Stimulated activated naive CD4-positive, alpha-beta T cell (primary cell): ENCODE measurements around the gene MBD2.
A peak's percentile ranks its signal among the peaks of the same experiment; 100 is the strongest.
"Not testable (repeated sequence)": the region's sequence is repeated elsewhere in the genome, so short reads cannot be mapped to it uniquely, and the experiment has no call there.

Source experiments
- DNase-seq, 6 experiments: peaks; one replicate each; lab custom pipeline; 2025; lab: John Stamatoyannopoulos, UW

MBD2 gene

DNA sequence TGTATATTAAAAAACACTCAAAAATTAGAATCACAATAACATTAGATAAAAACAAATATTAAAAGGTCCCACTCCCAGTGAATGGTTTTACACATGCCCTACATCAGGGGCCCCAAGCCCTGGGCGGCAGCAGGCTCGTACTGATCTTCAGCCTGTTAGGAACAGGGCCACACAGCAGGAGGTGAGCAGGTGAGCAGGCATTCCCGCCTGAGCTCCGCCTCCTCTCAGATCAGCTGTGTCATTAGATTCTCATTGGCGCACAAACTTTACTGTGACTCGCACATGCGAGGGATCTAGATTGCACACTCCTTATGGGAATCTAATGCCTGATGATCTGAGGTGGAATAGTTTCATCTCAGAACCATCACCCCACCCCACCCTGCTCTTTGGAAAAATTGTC lies 74.2 kb downstream of the MBD2 start:
- no peak for DNase-seq

DNA sequence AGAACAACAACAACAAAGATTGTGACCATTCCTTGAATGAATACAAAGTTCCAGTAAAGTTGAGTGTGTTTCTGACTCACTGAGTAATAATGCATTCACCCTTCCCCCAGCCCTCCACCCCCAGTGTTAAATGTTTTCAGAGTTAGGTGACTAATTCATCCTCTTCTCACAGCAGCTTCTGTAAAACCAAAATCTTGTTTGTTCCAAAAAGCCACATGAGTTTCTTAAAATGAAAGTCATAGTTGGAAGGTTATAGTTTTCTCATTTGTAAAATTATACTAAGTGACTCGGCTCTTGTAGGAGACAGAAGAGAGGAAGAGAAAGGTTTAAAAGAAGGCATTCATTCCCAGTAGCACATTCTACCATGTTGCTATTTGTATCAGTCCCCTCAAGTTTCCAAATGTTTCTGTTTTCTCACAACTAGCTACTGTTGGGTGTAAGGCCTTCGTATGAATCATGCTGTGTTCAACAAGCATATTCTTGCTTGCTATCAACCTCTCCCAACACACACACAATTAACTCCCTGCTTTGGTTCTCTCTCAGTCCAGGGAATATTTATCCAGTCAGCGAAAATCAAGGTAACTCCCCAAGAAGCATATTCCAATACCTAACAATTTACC lies 75.3 kb downstream of the MBD2 start:
- no peak for DNase-seq

DNA sequence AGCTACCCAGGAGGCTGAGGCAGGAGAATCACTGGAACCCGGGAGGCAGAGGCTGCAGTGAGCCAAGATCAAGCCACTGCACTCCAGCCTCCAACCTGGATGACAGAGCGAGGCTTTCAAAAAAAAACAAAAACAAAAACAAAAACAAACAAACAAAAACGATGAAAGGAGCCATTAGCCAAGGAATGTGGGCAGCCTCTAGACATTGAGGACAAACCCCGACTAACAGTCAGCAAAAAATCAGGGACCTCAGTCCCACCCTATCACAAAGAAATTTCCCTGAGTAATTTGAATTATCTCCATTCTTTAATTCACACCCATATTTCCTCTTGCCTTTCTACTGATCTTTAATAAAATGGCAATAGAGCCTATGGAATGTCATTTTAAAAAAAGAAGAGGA lies 75.8 kb downstream of the MBD2 start:
- no peak for DNase-seq

DNA sequence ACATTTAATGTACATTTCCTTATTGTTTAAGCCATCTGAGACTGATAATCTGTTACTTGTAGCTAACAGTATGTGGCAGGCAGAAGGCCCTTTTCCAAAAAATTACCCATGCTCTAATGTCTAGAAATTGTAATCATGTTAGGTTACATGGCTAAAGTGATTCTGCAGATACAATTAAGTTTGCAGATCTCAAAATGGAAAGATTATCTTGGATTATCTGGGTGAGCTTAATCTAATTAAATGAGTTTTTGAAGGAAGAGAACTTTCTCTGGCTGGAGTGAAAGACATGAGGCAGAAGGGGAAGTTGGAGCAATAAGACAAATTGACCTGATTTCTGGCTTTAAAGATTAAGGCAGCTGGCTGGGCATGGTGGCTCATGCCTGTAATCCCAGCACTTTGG lies 76.3 kb downstream of the MBD2 start:
- DNase-seq = no peak

DNA sequence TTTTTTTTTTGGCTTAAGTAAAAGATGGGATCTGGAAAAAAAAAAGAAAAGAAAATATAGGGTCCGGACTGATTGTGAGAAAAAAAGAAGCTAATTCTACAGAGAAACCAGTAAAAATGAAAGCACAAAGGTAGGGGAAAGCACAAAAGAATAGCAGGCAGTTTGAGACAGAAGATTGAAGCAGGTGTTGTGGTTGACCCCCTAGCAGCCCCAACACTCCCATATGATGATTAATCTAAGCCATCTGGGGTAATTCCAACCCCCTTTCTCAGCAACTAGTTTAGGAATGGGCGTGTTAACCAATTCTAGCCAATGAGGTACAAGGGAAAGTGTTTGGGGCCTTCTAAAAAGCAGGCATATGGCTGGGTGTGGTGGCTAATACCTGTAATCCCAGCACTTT lies 77.0 kb downstream of the MBD2 start:
- no peak for DNase-seq

DNA sequence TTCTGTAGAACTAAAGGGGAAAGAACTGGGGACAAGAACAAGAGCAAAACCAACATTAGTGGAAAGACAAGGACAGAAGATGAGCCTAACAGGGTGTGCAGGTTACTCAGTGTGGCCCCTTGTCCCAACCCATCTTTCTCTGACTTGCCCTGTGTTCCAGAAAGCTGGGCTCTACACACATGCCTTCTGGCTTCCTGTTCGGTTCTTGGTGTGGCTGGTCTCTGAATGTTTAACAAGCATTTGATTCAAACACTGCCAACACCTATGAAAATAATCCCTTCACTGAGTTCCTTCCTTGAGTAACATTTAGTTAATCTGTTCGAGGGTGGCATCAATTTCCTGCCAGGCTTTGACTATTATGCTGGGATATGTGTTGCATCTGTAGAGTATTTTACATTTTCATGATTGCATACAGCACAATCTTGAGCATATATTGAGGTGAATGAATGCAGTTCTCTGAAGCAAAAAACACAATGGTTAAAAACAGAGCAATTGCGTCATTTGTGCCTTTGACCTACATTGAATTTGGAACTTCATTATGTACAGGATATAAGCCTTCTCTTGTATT lies 83.3 kb downstream of the MBD2 start:
- no peak for DNase-seq

DNA sequence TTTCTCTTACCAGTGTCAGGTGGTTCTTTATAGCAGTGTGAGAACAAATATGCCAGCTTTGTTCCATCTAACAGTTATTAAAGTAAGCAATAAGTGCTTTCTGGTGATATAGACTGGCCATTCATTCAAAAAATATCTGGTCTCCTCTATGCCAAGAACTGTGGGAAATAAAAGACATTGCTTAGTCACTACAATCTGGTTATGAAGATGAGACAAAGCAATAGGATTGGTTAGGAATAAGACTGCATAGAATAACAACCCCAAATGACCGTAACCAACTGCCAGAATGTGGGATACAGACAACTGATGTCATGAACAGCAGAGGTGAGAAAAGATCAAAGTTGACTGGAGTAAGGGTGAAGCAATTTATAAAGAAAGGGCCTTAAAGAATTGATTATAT lies 83.8 kb downstream of the MBD2 start:
- DNase-seq = no peak

DNA sequence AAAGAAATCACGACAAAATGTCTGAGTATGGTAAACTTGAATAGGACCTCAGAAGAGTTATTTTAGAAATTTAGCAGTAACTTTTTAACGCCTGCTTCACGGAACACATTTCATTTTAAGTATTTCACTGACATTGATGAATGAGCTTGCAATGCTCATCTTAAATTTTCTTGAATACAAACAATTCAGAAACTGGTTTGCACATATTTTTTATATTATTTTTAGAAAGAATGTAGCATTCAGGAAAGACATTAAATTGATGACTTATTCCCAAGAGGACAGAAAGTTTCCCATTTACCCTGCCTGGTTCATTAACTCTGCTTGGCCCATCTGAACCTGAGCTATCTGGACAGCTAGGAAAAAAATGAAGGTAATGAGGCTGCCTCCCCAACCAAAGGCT lies 89.3 kb downstream of the MBD2 start:
- DNase-seq = no peak

DNA sequence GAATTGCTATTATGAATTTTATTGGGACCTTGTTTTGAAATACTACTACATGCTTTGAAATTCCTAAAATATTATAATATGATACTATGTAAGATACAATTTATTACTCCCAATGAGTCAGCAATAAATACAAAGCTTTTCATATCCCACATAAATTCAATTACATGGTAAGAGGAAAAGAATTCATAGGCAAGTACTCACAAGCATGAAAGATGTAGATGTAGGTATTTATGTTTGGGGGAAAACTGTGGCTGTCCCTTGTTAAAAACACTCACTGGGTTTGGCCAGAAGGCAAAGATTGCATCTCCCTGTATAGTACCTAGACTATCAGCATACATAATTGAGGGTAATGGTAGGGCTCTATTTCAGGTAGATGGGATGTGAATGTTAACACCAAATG lies 90.4 kb downstream of the MBD2 start:
- no peak for DNase-seq

DNA sequence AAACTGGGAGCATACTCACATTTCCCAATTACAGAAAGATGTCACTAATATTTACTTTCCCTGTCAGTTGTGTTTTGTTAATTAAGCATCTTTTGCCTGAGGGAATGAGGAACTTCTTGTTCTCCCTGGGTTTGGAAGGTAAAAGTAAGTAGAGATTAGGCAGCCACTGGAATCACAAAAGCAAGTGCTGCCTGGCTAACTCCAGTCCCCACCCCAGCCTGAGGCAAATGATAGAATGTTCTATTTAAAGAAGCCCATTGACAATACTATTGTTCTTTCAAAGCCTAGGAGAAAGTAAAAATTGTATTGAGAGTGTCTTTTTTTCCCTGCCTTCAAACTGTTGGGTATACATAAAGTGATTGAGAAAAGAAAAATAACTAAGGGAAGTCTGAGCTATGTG lies 93.8 kb downstream of the MBD2 start:
- no peak for DNase-seq

DNA sequence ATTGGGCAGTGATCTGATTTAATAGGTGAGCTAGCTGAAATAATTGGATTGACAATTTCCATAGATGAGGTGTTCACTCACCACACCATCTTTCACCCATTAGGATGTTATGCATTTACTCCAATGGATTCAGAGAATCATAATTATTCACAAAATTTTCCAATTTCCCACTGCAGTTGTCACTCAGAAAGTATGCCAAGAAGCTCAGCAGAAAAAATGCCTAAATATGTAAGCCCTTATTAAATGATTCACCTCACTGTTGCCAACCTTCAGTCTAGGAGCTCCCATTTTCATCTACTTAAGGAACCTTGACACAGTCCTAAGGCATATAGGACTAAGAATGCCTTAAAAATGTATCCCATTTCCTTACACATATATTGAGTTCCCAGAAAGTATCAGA lies 94.3 kb downstream of the MBD2 start:
- no peak for DNase-seq

DNA sequence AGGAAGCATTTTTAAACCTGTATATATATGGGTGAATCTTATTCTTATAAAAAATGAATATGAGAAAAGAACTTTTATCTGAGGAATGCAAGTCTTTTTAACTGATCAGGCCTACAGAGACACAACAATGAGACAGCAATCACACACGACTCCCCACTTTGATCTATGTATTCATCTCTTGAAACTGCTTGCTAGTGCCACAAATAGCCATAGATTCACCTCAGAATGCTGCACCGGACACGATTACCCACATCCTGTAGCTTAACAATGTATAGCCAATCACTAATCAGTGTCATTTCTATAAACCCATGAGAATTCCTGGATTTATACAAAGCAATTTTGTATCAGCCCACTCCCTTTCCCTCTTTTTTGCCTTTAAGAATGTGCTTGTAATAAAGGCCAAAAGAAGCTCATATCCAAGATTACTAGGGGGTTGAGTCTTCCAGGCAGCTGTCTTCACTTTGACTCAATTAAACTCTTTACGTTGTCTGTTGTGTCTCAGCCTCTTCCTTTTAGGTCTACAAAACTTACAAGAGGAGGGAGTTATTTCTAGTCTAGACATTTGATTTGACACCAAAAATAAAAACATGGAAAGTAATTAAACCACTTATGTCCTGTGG lies 94.9 kb downstream of the MBD2 start:
- DNase-seq = no peak

DNA sequence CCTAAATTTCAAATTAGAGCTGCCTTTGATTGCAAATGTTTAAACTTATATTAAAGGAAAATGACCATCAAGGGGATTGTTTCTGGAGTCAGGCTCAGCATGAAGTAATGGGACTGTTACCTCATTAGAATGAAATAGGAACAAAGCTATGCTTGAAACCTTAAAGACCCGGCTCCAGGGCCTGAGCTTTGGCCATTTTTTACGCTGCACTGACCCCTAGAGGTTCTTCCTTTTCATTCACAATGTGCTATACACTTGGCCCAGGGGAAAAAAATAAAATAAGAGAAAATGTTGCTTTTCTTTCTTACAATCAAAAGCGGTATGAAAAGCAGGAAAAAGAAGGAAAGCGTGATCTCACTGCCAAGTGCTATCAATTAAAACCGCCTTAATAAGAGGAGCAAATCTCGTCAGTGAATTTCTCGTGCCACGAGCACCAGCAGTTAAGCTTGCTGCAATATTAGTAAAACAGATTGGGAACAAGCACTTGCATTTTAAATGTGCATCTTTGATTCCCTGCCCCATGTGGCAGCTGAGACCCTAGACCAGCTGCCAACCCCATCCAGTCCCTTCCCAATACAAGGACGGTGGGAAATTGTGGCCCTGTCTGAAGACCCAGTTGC lies 96.6 kb downstream of the MBD2 start:
- DNase-seq = no peak

DNA sequence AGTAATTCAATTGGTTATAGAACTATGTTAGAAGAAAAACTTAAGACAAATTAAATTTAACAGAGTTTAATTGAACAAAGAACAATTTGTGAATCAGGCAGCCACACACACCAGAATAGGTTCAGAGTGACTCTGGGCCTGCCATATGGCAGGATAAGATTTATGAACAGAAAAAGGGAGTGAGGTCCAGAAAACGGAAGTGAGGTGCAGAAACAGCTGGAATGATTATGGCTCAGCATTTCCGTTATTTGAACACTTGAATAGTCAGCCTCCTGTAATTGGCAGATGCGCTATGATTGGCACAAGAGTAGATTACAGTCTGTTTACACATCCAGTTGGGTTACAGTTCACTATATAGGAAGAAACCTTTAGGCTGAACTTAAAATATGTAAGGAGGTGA lies 99.0 kb downstream of the MBD2 start:
- no peak for DNase-seq

DNA sequence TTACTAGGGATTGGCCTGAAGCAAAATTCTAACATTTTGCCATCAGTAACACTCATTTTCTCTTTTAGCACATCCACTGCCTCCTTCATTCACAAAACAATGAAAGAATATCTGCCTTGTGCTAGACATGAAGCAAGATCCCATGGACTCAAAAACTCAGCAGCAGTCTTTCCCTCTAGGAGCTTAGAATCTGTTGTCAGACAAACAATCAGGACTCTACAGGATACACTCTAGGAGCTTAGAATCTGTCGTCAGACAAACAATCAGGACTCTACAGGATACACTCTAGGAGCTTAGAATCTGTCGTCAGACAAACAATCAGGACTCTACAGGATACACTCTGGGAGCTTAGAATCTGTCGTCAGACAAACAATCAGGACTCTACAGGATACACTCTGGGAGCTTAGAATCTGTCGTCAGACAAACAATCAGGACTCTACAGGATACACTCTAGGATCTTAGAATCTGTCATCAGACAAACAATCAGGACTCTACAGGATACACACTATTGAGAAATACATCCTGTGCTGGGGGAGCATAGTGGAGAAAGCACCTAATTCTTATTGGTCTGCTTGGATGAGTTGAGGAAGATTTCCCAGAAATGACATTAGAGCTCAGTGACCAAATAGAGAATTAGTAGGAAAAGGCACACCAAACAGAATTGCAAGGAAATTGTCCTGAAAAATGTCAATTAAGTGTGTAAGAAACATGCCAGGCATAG lies 100.6 kb downstream of the MBD2 start:
- not testable (repeated sequence) for DNase-seq

DNA sequence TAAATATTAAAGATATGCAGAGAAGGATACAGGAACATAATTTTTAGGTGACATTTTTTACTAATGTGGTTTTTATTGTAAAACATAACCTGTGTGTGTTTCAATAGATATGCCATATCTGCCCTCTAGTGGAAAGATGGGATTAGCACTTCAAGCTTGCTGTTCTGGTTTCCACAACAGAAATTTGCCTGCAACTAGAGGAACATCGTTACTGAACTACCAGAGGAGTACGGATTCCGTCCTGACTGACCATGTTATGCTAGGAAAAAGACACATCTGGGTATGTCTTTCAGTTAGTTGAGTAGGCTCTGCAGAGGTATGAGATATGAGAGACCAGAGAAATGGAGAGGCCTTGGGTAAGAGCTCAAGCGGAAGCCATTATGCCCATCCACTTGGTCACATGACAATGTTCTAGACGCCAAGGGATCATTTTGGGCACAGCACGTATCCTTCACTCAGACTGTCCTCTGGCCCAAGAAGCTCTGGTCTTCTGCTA lies 104.9 kb downstream of the MBD2 start:
- peak in 2 of 6 experiments; percentile 17 to 28 for DNase-seq

DNA sequence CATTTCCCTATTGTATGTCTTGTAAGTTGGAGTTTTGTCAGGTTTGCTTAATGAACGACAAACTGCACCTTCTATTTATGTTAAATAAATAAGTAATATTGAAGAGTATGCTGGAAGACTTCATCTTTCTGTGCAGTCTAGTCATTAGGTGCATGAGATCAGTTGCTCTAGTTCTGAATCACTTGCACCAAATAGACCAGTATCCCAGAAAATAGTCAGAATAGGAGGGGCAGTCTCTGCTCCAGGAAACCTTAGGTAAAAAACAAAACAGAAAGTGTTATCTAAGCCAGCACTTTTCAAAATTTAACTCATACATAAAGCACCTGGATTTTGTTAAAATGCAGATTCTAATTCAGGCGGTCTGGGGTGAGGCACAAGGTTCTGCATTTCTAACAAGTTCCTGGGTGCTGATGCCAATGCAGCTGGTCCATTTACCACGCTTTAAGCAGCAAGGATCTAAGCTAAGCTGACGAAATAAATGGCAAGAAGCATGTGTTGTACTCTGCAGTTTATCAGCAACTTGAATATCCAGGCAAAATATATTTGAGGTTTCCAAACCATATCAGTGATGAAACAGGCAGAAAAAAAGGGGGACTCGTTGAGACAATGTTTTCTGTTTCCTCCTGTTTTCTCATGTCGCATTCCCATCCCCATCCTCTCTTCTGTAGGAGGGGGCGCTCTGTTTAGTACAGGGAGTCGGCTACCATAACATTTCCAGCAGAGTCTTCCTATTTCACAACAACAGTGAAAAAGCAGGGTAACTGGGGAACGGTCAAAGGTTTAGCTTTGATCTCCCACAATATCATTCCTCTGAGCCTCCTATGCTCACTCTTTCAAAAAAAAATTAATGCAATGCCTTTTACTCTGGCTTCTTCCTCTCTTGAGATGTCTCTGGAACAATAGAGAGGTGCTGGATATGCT lies 106.4 kb downstream of the MBD2 start:
- no peak for DNase-seq

DNA sequence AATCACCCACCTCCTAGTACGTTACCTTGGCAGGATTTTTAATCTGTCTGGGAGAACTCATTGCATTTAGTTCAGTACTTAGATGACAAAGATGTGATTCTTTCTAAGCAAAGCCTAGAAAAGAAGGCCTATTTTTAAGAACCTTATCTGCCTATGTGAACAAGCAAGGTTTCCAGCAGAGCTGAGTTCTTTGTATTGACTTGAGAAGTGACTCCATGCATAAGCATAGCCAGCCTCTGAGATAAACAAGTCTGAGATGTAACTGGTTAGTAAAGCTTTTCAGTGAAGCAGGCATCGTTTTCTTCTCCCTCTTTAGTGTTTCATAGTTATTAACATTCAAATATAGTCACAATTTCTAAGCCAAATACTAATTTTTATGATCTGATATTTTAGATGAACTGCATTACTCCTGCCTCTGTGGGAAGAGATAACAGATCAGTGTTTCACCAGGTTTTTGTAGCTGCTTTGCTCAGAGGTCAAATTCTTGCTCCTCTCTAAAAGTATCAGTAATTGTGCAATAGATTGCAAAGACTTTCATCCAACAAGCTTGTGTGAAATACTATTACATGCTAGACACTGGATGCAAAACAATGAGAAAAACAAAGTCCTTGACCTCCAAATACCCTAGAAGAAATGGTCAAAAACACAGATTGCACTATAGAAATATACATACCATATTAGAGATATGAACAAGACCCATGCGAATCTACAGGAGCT lies 107.8 kb downstream of the MBD2 start:
- no peak for DNase-seq

DNA sequence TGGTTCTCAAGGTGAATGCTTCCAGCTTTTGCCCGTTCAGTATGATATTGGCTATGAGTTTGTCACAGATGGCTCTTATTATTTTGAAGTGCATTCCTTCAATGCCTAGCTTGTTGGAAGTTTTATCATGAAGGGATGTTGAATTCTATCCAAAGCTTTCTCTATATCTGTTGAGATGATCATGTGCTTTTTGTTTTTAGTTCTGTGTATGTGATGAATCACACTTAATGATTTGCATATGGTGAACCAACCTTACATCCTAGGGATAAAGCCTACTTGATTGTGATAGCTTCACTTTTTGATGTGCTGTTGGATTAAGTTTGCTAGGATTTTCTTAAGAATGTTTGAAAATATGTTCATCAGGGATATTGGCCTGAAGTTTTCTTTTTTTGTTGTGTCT lies 112.1 kb downstream of the MBD2 start:
- DNase-seq = no peak

DNA sequence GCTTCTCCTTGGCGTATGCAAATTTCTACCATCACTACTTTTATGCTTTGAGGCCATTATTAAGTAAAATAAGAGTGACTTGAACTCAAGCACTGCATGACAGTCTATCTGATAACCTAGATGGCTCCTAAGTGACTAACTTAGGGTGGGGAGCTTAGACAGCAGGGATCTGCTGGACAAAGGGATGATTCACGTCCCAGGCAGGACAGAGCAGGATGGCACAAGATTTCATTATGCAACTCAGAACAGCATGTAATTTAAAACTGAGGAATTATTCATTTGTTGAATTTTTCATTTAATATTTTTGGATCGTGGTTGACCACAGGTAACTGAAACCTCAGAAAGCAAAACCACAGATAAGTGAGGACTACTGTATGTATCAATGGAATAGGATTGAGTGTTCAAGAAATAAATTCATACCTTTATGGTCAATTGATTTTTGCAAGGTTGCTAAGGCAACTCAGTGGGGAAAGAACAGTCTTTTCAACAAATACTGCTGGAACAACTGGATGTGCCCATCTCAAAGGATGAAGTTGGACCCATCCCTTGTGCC lies 115.3 kb downstream of the MBD2 start:
- DNase-seq = no peak

DNA sequence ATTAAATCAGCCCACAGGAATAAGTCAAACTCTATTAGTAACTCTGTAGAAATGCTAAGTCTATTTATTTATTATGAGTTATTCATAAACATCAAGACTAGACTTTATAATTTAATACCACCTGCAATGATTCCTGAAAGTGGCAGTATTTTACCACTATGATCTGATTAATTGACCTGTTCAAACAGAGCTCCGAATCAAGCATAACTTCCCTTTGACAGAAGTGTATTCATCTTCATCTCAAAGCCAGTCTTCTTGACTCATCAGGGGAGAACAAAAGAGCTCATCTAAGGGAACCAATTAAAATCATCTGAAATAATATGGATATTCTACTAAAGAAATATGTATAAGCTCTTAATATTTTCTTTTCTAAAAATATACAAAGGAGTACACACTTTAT lies 122.3 kb downstream of the MBD2 start:
- no peak for DNase-seq
